Measurements from ENCODE around the gene PRICKLE3. TPM values are rescaled to one million over a fixed set of nuclear protein-coding genes. Genes with fewer than 3 reads are reported as not detected.
A peak's percentile ranks its signal among the peaks of the same experiment; 100 is the strongest.

PRICKLE3 gene
- total RNA-seq, 3 donors from 2014 or later: 9.2 to 11.7 (median 10.3) TPM

- DNase-seq (no peak), ATAC-seq (no peak)
- H3K4me3 Mint-ChIP-seq: peak overlapping the region; percentile 52
- H3K36me3 Mint-ChIP-seq (ENCODE audit: insufficient read depth): peaks cover 2% of the 10 kb centered on the region
- H3K4me1 Mint-ChIP-seq (ENCODE audit: low read depth): peaks cover 21% of the 10 kb centered on the region
- H3K27me3 Mint-ChIP-seq (ENCODE audit: low read depth): no peaks in the 10 kb centered on the region
- H3K9me3 Mint-ChIP-seq: no peaks in the 10 kb centered on the region
Observed at GRCh38 chrX:49198540-49199314, 12.6 kb upstream of the PRICKLE3 start.

- Mint-ChIP-seq H3K27me3 (ENCODE audit: low read depth) (no peaks in the 10 kb centered on the region), H3K4me1 (ENCODE audit: low read depth) (peaks cover 30% of the 10 kb centered on the region), H3K36me3 (ENCODE audit: insufficient read depth) (peaks cover 2% of the 10 kb centered on the region), H3K9me3 (no peaks in the 10 kb centered on the region), H3K4me3 (no peak overlapping the region)
- DNase-seq (no peak), ATAC-seq (no peak)
Observed at GRCh38 chrX:49197543-49198087, 11.4 kb upstream of the PRICKLE3 start.

GRCh38 chrX:49193542-49193964, 7.4 kb upstream of the PRICKLE3 start:
- Mint-ChIP-seq H3K9me3 (no peaks in the 10 kb centered on the region), H3K4me1 (ENCODE audit: low read depth) (peaks cover 30% of the 10 kb centered on the region), H3K27me3 (ENCODE audit: low read depth) (no peaks in the 10 kb centered on the region), H3K36me3 (ENCODE audit: insufficient read depth) (peaks cover 2% of the 10 kb centered on the region), H3K4me3 (peak overlapping the region; percentile 37)
- DNase-seq (no peak), ATAC-seq (no peak)

DNA sequence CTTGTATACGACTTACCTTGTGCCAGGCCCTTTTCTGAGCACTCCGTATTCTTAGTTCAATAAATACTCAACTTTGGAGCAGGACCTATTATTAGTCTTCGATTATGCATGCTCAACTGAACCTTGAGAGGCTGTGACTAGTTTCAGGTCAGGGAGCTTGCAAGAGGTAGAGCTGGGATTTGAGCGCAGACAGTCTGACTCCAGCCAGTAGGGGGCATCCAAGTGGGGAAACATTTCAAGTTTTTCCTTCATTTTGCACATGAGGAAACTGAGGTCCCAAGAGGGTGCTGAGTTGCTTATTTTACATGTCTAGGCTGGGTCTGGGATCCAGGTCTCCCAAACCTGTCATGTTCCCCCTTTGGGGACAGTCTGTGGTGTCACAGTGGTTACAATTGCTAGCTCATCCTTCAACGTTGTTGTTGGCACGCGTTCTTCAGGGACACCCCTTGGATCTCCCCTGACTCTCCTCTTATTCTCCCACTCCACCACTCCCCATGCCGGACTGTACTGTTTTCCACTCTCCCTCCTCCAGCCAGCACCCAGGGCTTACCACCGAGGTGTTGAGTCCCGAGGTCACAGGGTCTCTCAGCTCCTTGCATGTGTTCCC, 6.7 kb upstream of the PRICKLE3 start:
- ATAC-seq: no peak
- H3K36me3 Mint-ChIP-seq (ENCODE audit: insufficient read depth): peaks cover 2% of the 10 kb centered on the region
- H3K4me1 Mint-ChIP-seq (ENCODE audit: low read depth): peaks cover 24% of the 10 kb centered on the region
- H3K4me3 Mint-ChIP-seq: peak overlapping the region; percentile 60
- DNase-seq: no peak
- H3K9me3 Mint-ChIP-seq: no peaks in the 10 kb centered on the region
- H3K27me3 Mint-ChIP-seq (ENCODE audit: low read depth): no peaks in the 10 kb centered on the region

DNA sequence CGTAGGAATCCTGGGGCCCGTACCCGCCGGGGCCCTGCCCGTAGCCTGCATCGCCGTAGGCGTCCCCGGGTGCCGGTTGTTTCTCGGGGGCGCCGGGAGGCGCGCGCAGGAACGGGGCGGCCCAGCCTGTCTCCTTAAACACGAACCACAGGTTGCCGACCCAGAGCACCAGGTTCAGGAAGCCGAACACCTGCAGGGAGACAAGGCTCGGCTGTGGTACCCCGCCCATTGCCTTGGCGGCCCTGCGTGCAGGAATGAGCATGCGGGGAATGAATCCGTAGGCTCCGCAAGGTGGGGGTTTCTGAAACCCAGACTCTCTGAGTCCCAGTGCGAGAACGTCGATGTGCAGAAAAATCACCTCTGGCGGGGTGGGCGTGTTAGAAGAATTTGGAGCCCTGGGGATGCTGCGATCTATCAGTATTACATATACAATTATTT, 5.4 kb upstream of the PRICKLE3 start:
- Mint-ChIP-seq H3K36me3 (ENCODE audit: insufficient read depth) (peaks cover 2% of the 10 kb centered on the region), H3K27me3 (ENCODE audit: low read depth) (no peaks in the 10 kb centered on the region), H3K9me3 (no peaks in the 10 kb centered on the region), H3K4me3 (peak overlapping the region; percentile 94), H3K4me1 (ENCODE audit: low read depth) (peaks cover 24% of the 10 kb centered on the region)
- DNase-seq (no peak), ATAC-seq (peak; percentile 10 to 11)

DNA sequence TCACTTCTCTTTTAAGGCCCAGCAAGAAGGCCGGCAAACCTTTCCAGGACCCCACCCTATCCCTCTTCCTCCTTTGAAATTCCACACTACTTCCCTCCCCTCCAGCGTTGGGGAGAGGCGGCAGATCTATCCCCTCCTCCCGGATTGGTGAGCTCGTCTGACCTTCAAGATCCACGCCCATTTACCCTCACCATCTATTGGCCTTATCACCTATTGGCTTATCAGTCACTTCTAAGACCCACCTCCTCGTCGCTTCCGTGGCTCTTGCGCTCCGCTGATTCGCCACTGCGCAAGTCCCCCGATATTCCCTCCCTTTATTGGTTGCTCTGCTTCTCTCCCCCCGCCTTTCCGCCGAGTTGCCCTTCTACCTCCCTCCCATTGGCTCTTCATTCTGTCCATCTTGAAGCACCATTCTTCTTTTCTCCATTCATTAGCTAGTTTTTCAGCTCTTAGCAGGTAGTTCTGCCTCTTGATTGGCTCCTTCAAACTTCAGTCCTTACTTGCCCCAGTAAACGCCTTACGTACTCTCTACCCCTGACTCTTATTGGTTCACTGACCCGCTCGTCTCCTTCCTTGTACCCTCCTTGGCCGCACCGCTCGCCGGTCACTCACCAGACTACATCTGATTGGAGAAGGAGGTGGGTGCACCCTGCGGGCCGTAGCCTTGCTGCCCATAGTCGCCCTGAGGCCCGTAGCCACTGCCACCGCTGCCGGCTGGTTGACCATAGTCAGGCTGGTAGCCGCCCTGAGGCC, 4.8 kb upstream of the PRICKLE3 start:
- ATAC-seq (peak; percentile 90 to 91), DNase-seq (peak; percentile 76)
- Mint-ChIP-seq H3K9me3 (no peaks in the 10 kb centered on the region), H3K4me1 (ENCODE audit: low read depth) (peaks cover 24% of the 10 kb centered on the region), H3K27me3 (ENCODE audit: low read depth) (no peaks in the 10 kb centered on the region), H3K4me3 (peak overlapping the region; percentile 94), H3K36me3 (ENCODE audit: insufficient read depth) (peaks cover 2% of the 10 kb centered on the region)

- no peak for ATAC-seq
- H3K4me1 Mint-ChIP-seq (ENCODE audit: low read depth): peaks cover 30% of the 10 kb centered on the region
- H3K36me3 Mint-ChIP-seq (ENCODE audit: insufficient read depth): no peaks in the 10 kb centered on the region
- DNase-seq: no peak
- peak overlapping the region; percentile 94 for H3K4me3 Mint-ChIP-seq
- H3K27me3 Mint-ChIP-seq (ENCODE audit: low read depth): no peaks in the 10 kb centered on the region
- H3K9me3 Mint-ChIP-seq: no peaks in the 10 kb centered on the region
Observed at GRCh38 chrX:49189606-49190005, 3.4 kb upstream of the PRICKLE3 start.

DNA sequence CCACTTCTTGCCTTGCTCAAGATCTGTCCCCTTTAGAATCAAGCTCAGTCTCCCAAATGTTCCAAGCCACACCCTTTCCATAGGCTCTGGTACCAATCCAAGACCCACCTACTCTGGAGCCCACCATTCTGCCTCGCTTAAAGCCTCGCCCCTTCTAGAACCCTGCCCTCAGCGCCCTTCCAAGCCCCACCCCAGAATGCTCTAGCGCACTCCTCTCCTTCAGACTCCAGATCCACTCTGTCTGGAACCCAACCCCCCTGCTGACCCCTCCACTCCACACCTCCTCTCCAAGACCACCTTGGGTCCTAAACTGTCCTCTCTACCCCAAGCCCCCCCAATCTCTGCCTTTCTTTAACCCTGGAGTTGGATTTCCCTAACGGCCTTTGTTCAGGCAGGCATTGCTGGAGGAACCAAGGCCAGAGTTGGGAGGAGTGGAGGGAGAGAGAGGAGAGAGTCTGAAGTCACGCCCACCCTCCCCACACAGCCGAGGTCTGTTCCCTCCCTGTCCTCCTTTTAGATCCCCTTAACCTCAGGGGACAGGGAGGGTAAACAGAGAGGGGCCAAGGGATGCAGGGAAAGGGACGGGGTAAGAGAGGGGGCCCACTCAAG, 2.4 kb upstream of the PRICKLE3 start:
- no peak for ATAC-seq
- DNase-seq: no peak
- Mint-ChIP-seq H3K27me3 (ENCODE audit: low read depth) (no peaks in the 10 kb centered on the region), H3K9me3 (no peaks in the 10 kb centered on the region), H3K4me3 (no peak overlapping the region), H3K36me3 (ENCODE audit: insufficient read depth) (no peaks in the 10 kb centered on the region), H3K4me1 (ENCODE audit: low read depth) (peaks cover 24% of the 10 kb centered on the region)

GRCh38 chrX:49187526-49187925, 1.4 kb upstream of the PRICKLE3 start:
- ATAC-seq (no peak), DNase-seq (no peak)
- Mint-ChIP-seq H3K9me3 (no peaks in the 10 kb centered on the region), H3K27me3 (ENCODE audit: low read depth) (no peaks in the 10 kb centered on the region), H3K4me3 (no peak overlapping the region), H3K4me1 (ENCODE audit: low read depth) (peaks cover 15% of the 10 kb centered on the region), H3K36me3 (ENCODE audit: insufficient read depth) (no peaks in the 10 kb centered on the region)

- Mint-ChIP-seq H3K36me3 (ENCODE audit: insufficient read depth) (peaks cover 3% of the 10 kb centered on the region), H3K4me1 (ENCODE audit: low read depth) (peaks cover 13% of the 10 kb centered on the region), H3K9me3 (no peaks in the 10 kb centered on the region), H3K4me3 (peak overlapping the region; percentile 24), H3K27me3 (ENCODE audit: low read depth) (no peaks in the 10 kb centered on the region)
- ATAC-seq (no peak), DNase-seq (no peak)
Observed at GRCh38 chrX:49187028-49187394, 838 bp upstream of the PRICKLE3 start.

- peak; percentile 41 to 57 for ATAC-seq
- peaks cover 6% of the 10 kb centered on the region for H3K4me1 Mint-ChIP-seq (ENCODE audit: low read depth)
- H3K4me3 Mint-ChIP-seq: peak overlapping the region; percentile 80
- H3K9me3 Mint-ChIP-seq: no peaks in the 10 kb centered on the region
- H3K27me3 Mint-ChIP-seq (ENCODE audit: low read depth): no peaks in the 10 kb centered on the region
- no peak for DNase-seq
- H3K36me3 Mint-ChIP-seq (ENCODE audit: insufficient read depth): peaks cover 13% of the 10 kb centered on the region
Observed at GRCh38 chrX:49184294-49185281, 1.6 kb downstream of the PRICKLE3 start.

DNA sequence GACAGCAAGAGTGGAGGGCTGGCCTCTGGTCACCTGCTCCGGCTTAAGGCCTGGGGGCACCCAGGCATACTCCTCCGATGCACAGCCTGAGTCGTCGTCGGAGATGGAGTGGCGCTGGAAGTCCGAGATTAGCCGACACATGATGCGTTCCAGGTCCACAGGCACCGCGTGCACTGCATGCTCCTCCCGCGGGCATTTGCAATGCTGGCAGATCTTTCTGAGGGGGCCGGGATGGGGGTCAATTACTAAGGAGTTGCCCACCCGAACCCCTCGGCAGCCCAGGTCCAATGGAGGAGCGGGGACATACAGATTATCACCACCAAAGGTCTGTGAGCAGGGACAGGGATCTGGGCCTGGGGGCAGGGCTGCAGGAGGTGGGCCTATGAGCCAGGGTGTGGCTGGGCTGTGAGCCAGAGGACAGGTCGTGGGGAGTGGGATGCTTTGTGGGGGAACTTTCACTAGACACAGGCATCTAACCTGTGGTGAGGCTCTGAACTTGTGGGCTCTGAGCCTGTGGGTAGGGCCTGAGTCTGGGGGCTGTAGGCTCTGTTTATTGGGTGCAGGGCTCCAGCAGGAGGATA, 2.4 kb downstream of the PRICKLE3 start:
- no peaks in the 10 kb centered on the region for H3K9me3 Mint-ChIP-seq
- ATAC-seq: no peak
- H3K4me3 Mint-ChIP-seq: no peak overlapping the region
- peaks cover 18% of the 10 kb centered on the region for H3K36me3 Mint-ChIP-seq (ENCODE audit: insufficient read depth)
- H3K4me1 Mint-ChIP-seq (ENCODE audit: low read depth): peaks cover 6% of the 10 kb centered on the region
- no peak for DNase-seq
- no peaks in the 10 kb centered on the region for H3K27me3 Mint-ChIP-seq (ENCODE audit: low read depth)

DNA sequence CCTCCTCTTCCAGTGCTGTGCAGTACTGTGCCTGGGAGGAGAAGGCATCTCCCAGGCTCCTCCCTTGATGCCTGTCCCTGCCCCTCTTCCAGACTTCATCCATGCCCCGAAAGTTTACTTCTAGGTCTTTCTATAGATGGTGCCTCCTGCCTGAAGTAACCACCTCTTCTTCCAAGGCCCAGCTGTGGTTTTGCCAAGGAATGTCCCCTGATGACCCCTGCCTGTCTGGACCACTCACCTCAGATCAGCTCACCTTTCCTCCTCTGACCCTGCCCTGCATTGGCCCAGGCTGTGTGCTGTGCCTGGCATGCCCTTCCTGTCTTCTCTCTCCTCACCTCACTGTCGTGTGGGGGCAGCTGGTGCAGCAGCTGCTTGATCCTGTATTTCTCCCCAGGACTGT, 6.8 kb downstream of the PRICKLE3 start:
- no peak for ATAC-seq
- no peaks in the 10 kb centered on the region for H3K27me3 Mint-ChIP-seq (ENCODE audit: low read depth)

More for the DNA sequence above, 6.8 kb downstream of the PRICKLE3 start:
- no peaks in the 10 kb centered on the region for H3K9me3 Mint-ChIP-seq
- no peak overlapping the region for H3K4me3 Mint-ChIP-seq
- no peak for DNase-seq
- H3K4me1 Mint-ChIP-seq (ENCODE audit: low read depth): peaks cover 9% of the 10 kb centered on the region
- peaks cover 22% of the 10 kb centered on the region for H3K36me3 Mint-ChIP-seq (ENCODE audit: insufficient read depth)

Data from activated T-cell treated with anti-CD3 and anti-CD28 coated beads, Interleukin-2, amount 50 U/mL, for 4 hours (primary cell).